Panc1 (cell line): Measurements from ENCODE around the gene C3orf22. TPM values are rescaled to one million over a fixed set of nuclear protein-coding genes. Genes with fewer than 3 reads are reported as not detected.

Experiments used
- ATAC-seq: fragments of 200-7000 bp; cut with Tn5 transposase; 2 replicates; pipeline ENCODE4 v1.9.1; 2020; ENCODE audit warnings: mild to moderate bottlenecking, moderate library complexity
- BruUV-seq: library from RNA; stranded (reverse); fragments of 400-500 nt; replicated peaks from 2 replicates; lab custom pipeline; 2021; lab: Mats Ljungman, UMichigan
- CTCF ChIA-PET: fragments of 300-600 bp; sonication (Branson Sonifier 250); formaldehyde crosslinking; loops from one replicate; lab custom pipeline; 2022; ENCODE audit warnings: antibody characterized with exemption; lab: Charles Lee
- POLR2A ChIA-PET: fragments of 300-600 bp; sonication (Branson Sonifier 250); formaldehyde crosslinking; loops from one replicate; lab custom pipeline; 2022; ENCODE audit warnings: antibody characterized with exemption; lab: Charles Lee
- DNase-seq: peaks from one replicate; pipeline ENCODE4 v3.0.0-alpha.2; 2010; ENCODE audit warnings: low read depth, low spot score
- H3K27ac ChIP-seq: 2 replicates; pipeline ENCODE4 v1.5.1; 2011; ENCODE audit warnings: mild to moderate bottlenecking, low read length, inconsistent platforms
- H3K27me3 ChIP-seq: fragments of 200-500 bp; sonication (Bioruptor generic); 2 replicates; pipeline ENCODE4 v1.6.0; 2014; ENCODE audit warnings: low read length, inconsistent platforms; ENCODE audit not compliant: control insufficient read depth, insufficient read depth
- H3K36me3 ChIP-seq: fragments of 200-500 bp; sonication (Bioruptor generic); 2 replicates; pipeline ENCODE4 v1.5.1; 2014; ENCODE audit warnings: inconsistent platforms, mild to moderate bottlenecking, low read length, moderate library complexity; ENCODE audit not compliant: control insufficient read depth, insufficient read depth
- H3K4me1 ChIP-seq: 2 replicates; pipeline ENCODE4 v1.5.1; 2011; ENCODE audit warnings: inconsistent platforms, mild to moderate bottlenecking, low read length, moderate library complexity; ENCODE audit not compliant: control insufficient read depth, insufficient read depth
- H3K4me3 ChIP-seq, 2 experiments: 2 replicates each; pipeline ENCODE4 v1.5.1; 2011 to 2012; ENCODE audit warnings: low read depth in 2 of 2, low read length in 2 of 2, mild to moderate bottlenecking in 2 of 2, inconsistent platforms in 1 of 2, moderate library complexity in 1 of 2
- H3K9me3 ChIP-seq: fragments of 200-500 bp; sonication (Bioruptor generic); 2 replicates; pipeline ENCODE4 v1.5.1; 2014; ENCODE audit warnings: low read depth, mild to moderate bottlenecking, inconsistent platforms, low read length, moderate library complexity; ENCODE audit not compliant: control insufficient read depth, insufficient read depth
- CTCF ChIP-seq: fragments of 450-650 bp; IDR thresholded peaks from 2 replicates; pipeline ENCODE4 v1.5.1; 2017; ENCODE audit warnings: mild to moderate bottlenecking
- POLR2AphosphoS5 ChIP-seq: IDR thresholded peaks from 2 replicates; pipeline ENCODE4 v1.6.1; 2012; ENCODE audit warnings: mild to moderate bottlenecking, low read depth, low read length, moderate library complexity
- REST ChIP-seq, 2 experiments: IDR thresholded peaks; 2 replicates each; pipeline ENCODE4 v1.6.1; 2011 to 2012; ENCODE audit warnings: low read depth in 2 of 2, control low read depth in 1 of 2, low read length in 1 of 2, mild to moderate bottlenecking in 1 of 2, moderate library complexity in 1 of 2; ENCODE audit not compliant: insufficient read depth in 1 of 2
- SIN3A ChIP-seq: IDR thresholded peaks from 2 replicates; pipeline ENCODE4 v1.6.1; 2012; ENCODE audit warnings: low read depth, mild to moderate bottlenecking, low read length, moderate library complexity, borderline replicate concordance; ENCODE audit not compliant: insufficient read depth
- TCF7L2 ChIP-seq: IDR thresholded peaks from 2 replicates; pipeline ENCODE4 v1.6.1; 2011; ENCODE audit warnings: mild to moderate bottlenecking, low read depth, low read length, inconsistent platforms
- in situ Hi-C: cut with HindIII; loops from 2 replicates; pipeline ENCODE4 v1.10.0; 2016; ENCODE audit warnings: low sequenced_read_pairs, low pct_unique_long_range_greater_than_20kb
- intact Hi-C: fragments of 100-400 bp; cut with micrococcal nuclease; formaldehyde crosslinking; loops from one replicate; pipeline ENCODE4 v1.10.0; 2022; ENCODE audit not compliant: unreplicated experiment
- total RNA-seq: library from RNA; stranded (reverse); gene quantifications from one replicate; pipeline ENCODE4 v1.2.1, GENCODE V29; 2021; ENCODE audit not compliant: unreplicated experiment

C3orf22 gene
- total RNA-seq, 1 experiment from 2014 or later: not detected

- H3K27ac ChIP-seq: no peak overlapping the region
- H3K27me3 ChIP-seq: peaks cover 19% of the 10 kb centered on the region
- no peaks in the 10 kb centered on the region for H3K36me3 ChIP-seq
- CTCF ChIA-PET: no interaction called here
- no peak overlapping the region for H3K4me3 ChIP-seq
- ATAC-seq (no peak), DNase-seq (no peak)
- intact Hi-C loops (loop anchor here (10.0 kb wide), 1 partner anchor 136 kb away; no protein-coding TSS in a partner anchor), in situ Hi-C loops (no loop called here)
- no peak for TF ChIP-seq SIN3A
- no peak for TF ChIP-seq POLR2AphosphoS5
- no peak for TF ChIP-seq CTCF
- TF ChIP-seq TCF7L2: no peak
- TF ChIP-seq REST (IDR thresholded peaks at IDR 0.05; ENCODE audit: insufficient read depth in 1 of 2, low read depth in 2 of 2, low read length in 1 of 2): no peak
- POLR2A ChIA-PET: no interaction called here
- BruUV-seq: no TSS peak
- H3K9me3 ChIP-seq: no peaks in the 10 kb centered on the region
- peaks cover 4% of the 10 kb centered on the region; the same call in 1 of the 2 replicates for H3K4me1 ChIP-seq
Measured at GRCh38 chr3:126528419-126528799, 30.3 kb downstream of the C3orf22 start.

GRCh38 chr3:126527455-126528211 is 31.1 kb downstream of the C3orf22 start:
- H3K4me1 ChIP-seq: peaks cover 4% of the 10 kb centered on the region; the same call in 1 of the 2 replicates
- intact Hi-C loops (loop anchor here (10.0 kb wide), 1 partner anchor 137 kb away; no protein-coding TSS in a partner anchor), in situ Hi-C loops (no loop called here)
- H3K4me3 ChIP-seq: no peak overlapping the region
- DNase-seq (no peak), ATAC-seq (no peak)
- BruUV-seq: no TSS peak
- no peaks in the 10 kb centered on the region for H3K36me3 ChIP-seq
- no peak overlapping the region for H3K27ac ChIP-seq
- H3K27me3 ChIP-seq: peaks cover 16% of the 10 kb centered on the region
- H3K9me3 ChIP-seq: no peaks in the 10 kb centered on the region
- CTCF ChIA-PET: no interaction called here
- POLR2A ChIA-PET: interaction anchor here (0.6 kb wide), 1 partner anchor 9 kb away, joined by 3 read pairs; no protein-coding TSS in a partner anchor
- TF ChIP-seq SIN3A (no peak), REST (IDR thresholded peaks at IDR 0.05; ENCODE audit: insufficient read depth in 1 of 2, low read depth in 2 of 2, low read length in 1 of 2) (no peak), CTCF (no peak), TCF7L2 (no peak)
